Common myeloid progenitor, CD34-positive (primary cell): ENCODE data around the gene LMLN.
A peak's percentile ranks its signal among the peaks of the same experiment; 100 is the strongest.
"Not testable (repeated sequence)": the region's sequence is repeated elsewhere in the genome, so short reads cannot be mapped to it uniquely, and the experiment has no call there.

Experiments used
- CTCF ChIA-PET: fragments of 350-600 bp; sonication (Branson Sonifier 250); formaldehyde crosslinking; loops from one replicate; lab custom pipeline; 2021; ENCODE audit warnings: antibody characterized with exemption; lab: Charles Lee
- POLR2A ChIA-PET: fragments of 350-600 bp; sonication (Branson Sonifier 250); formaldehyde crosslinking; loops from one replicate; lab custom pipeline; 2021; ENCODE audit warnings: antibody characterized with exemption; lab: Charles Lee
- DNase-seq, 3 donors: peaks; one replicate each; pipeline versions ENCODE4 v3.0.0 to v3.0.0-alpha.2; 2013
- H3K27ac ChIP-seq, 2 experiments: 1 replicate in 1 of 2; 2 replicates in 1 of 2; pipeline ENCODE4 v1.7.0; 2013; ENCODE audit warnings: inconsistent platforms in 2 of 2, low read length in 2 of 2, mild to moderate bottlenecking in 2 of 2, low read depth in 1 of 2, moderate library complexity in 1 of 2; ENCODE audit not compliant: severe bottlenecking in 2 of 2, insufficient read depth in 1 of 2, poor library complexity in 1 of 2
- H3K27me3 ChIP-seq, 5 experiments: replicated peaks in 2 of 5; 1 replicate in 3 of 5; 2 replicates in 2 of 5; pipeline versions ENCODE4 v1.6.1 to v1.7.0; 2013; ENCODE audit warnings: low read length in 4 of 5, mild to moderate bottlenecking in 2 of 5, moderate library complexity in 2 of 5, inconsistent platforms in 1 of 5; ENCODE audit not compliant: insufficient read depth in 5 of 5, control insufficient read depth in 4 of 5
- H3K36me3 ChIP-seq, 4 experiments: 1 replicate in 2 of 4; 2 replicates in 2 of 4; pipeline versions ENCODE4 v1.6.1 to v1.7.0; 2013; ENCODE audit warnings: low read length in 3 of 4, control low read depth in 1 of 4, mild to moderate bottlenecking in 1 of 4; ENCODE audit not compliant: control insufficient read depth in 4 of 4, insufficient read depth in 4 of 4
- H3K4me1 ChIP-seq, 4 experiments: 1 replicate in 3 of 4; 2 replicates in 1 of 4; pipeline versions ENCODE4 v1.6.1 to v1.7.1; 2013; ENCODE audit warnings: low read length in 3 of 4, mild to moderate bottlenecking in 3 of 4, control low read depth in 1 of 4, inconsistent platforms in 1 of 4, moderate library complexity in 1 of 4; ENCODE audit not compliant: control insufficient read depth in 4 of 4, insufficient read depth in 4 of 4; ENCODE audit errors: control extremely low read depth in 1 of 4
- H3K4me3 ChIP-seq, 7 experiments: 1 replicate in 4 of 7; 2 replicates in 3 of 7; pipeline versions ENCODE4 v1.5.1 to v1.7.0; 2013; ENCODE audit warnings: mild to moderate bottlenecking in 7 of 7, low read length in 6 of 7, moderate library complexity in 6 of 7, inconsistent platforms in 2 of 7, low read depth in 2 of 7, control low read depth in 1 of 7; ENCODE audit not compliant: insufficient read depth in 4 of 7, control insufficient read depth in 1 of 7; ENCODE audit errors: extremely low read depth in 1 of 7
- H3K9me3 ChIP-seq, 5 experiments: 1 replicate in 4 of 5; 2 replicates in 1 of 5; pipeline versions ENCODE4 v1.6.1 to v1.7.1; 2013; ENCODE audit warnings: low read length in 4 of 5, mild to moderate bottlenecking in 2 of 5, inconsistent platforms in 1 of 5, low read depth in 1 of 5, moderate library complexity in 1 of 5; ENCODE audit not compliant: control insufficient read depth in 4 of 5, insufficient read depth in 2 of 5; ENCODE audit errors: control extremely low read depth in 1 of 5
- WGBS: methylation state at CpG from one replicate; pipeline ENCODE4 v1.1.5; 2013; ENCODE audit not compliant: insufficient coverage; 5-methylcytosine and 5-hydroxymethylcytosine counted together

The LMLN gene

DNA sequence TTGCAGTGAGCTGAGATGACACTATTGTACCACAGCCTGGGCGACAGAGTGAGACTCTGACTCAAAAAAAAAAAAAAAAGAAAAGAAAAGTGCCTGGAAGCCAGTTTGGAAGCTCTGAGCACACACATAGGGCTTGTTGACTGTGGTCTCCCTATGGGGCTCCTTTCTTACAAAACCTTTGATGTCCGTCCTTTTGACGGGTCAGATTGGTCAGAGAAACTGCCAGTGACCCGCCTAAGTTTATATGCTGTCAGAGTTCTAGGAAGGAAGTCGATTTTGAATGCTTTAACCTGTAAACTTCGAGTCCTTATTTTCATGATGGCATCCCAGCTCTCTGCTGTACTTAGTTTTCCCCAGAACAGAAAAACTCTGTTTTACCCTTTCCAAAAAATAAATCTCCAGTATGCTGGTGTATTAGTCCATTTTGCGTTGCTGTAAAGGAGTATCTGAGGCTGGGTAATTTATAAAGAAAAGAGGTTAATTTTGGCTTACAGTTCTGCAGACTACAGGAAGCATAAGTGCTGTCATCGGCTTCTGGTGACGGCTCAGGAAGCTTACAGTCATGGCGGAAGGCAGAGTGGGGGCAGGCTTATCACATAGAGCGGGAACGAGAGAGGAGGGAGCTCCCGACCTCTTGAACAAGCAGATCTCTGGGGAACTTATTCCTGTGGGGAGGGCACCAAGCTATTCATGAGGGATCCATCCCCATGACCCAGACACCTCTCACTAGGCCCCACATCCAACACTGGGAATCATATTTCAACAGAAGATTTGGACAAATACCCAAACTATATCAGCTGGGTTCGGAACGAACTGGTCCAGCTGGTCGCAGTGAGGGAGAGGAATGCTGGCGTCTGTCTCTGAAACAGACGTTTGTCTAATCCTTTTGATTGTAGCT lies 72.3 kb downstream of the LMLN start:
- 87% methylated on average over 13 of the region's 18 CpGs for WGBS
- CTCF ChIA-PET, result interaction anchor here (0.7 to 1.2 kb wide), 3 partner anchors 22 to 31 kb away, joined by 3 read pairs; no protein-coding TSS in a partner anchor
- POLR2A ChIA-PET, result interaction anchor here (1.0 kb wide), 1 partner anchor 9 kb away, joined by 3 read pairs; no protein-coding TSS in a partner anchor

DNA sequence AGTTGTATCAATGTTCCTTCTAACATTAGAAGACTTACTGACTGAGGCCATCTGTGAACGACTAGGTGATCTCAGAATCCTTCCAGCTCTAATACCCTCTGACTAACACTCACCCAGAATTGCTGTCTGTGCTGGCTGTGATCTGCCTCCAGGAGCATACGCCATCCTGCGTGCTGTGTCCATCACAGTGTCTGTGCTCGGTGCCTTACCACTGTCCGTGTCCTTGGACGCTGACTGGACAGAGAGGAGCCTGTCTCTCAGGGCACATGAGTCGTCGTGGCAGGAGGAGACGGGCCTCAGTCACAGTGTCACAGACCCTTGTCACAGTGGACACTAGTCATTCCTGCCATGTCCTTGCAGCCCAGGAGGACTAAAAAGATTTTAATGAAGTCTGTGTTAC lies 83.1 kb downstream of the LMLN start:
- POLR2A ChIA-PET, result no interaction called here
- Histone ChIP-seq H3K4me3 (no peak overlapping the region), H3K9me3 (no peaks in the 10 kb centered on the region), H3K27ac (no peak overlapping the region), H3K4me1 (no peaks in the 10 kb centered on the region), H3K27me3 (no peaks in the 10 kb centered on the region), H3K36me3 (peaks cover 0 to 5% (median 2%) of the 10 kb centered on the region in 4 experiments)
- CTCF ChIA-PET, result interaction anchor here (0.9 kb wide), 1 partner anchor 20 kb away, joined by 3 read pairs; no protein-coding TSS in a partner anchor
- no peak for DNase-seq
- 100% methylated on average over 9 of the region's 9 CpGs for WGBS

More for the DNA sequence above, 72.3 kb downstream of the LMLN start:
- H3K36me3 ChIP-seq, result no peaks in the 10 kb centered on the region
- peak overlapping the region in 1 of 7 experiments; percentile 23 for H3K4me3 ChIP-seq
- peaks cover 0 to 3% (median under 1%) of the 10 kb centered on the region in 4 experiments for H3K4me1 ChIP-seq
- DNase-seq, result peak; percentile 25 to 61 (median 61)
- H3K9me3 ChIP-seq, result no peaks in the 10 kb centered on the region
- no peaks in the 10 kb centered on the region for H3K27me3 ChIP-seq
- peak overlapping the region in 1 of 2 experiments; percentile 29 for H3K27ac ChIP-seq

DNA sequence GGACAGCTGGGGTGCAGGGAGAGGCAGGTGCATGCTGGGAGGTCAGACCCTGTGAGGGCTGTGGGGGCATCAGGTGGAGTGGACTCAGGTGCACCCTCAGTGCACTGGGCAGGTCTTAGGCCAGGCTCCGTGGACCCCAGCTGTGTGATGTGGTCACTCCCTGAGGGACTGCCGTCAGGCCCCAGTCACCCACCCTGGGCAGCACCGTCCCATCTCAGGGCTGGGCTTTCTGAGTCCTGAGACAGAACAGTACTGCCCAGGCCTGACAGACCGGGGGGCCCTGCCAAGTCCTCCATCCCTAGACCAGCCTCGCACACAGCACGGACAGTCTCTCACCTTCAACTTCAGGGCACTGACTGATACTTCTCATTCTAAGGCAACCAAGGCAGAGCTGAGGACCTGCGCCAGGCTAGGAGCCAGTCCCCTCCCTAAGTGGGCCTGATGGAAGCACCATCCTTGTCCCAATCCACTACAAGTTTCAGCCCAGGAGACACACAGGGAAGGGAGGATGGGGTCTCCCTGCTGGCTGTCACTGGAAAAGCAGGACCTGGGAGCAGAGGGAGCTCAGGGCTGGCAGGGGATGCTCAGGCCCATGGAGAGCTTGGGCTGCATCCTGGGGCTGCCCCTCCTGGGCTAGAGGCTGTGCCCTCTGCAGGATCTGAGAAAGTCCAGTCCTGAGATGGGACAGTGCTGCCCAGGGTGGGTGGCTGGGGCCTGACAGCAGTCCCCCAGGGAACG lies 86.3 kb downstream of the LMLN start:
- ChIA-PET POLR2A (no interaction called here), CTCF (no interaction called here)
- no peak overlapping the region for H3K4me3 ChIP-seq
- no peaks in the 10 kb centered on the region for H3K27me3 ChIP-seq
- no peak overlapping the region for H3K27ac ChIP-seq
- H3K9me3 ChIP-seq, result peaks cover 0 to 5% (median 0%) of the 10 kb centered on the region in 5 experiments
- no peaks in the 10 kb centered on the region for H3K36me3 ChIP-seq
- no peaks in the 10 kb centered on the region for H3K4me1 ChIP-seq
- no peak for DNase-seq
- 97% methylated on average over 8 of the region's 8 CpGs for WGBS

DNA sequence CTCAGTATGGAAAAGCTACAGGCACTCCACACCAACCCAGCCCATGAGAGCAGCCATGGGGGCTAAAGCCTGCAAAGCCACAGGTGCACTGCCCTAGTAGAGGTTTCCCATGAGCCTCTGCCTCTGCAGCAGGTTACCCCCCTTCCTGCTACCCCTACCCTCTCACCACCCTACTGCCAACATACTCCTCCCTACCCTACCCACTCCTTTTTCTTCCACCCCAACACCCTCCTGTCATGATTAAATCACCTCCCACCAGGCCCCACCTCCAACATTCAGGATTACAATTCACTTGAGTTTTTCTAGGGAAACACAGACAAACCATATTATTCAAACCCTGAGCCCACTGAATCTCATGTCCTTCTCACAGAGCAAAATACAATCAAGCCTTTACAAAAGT lies 88.4 kb downstream of the LMLN start:
- no peaks in the 10 kb centered on the region for H3K36me3 ChIP-seq
- H3K4me3 ChIP-seq, result no peak overlapping the region
- CTCF ChIA-PET, result interaction anchor here (1.4 to 2.3 kb wide), 2 partner anchors 11 to 12 kb away, joined by 4 to 5 read pairs; no protein-coding TSS in a partner anchor
- H3K4me1 ChIP-seq, result no peaks in the 10 kb centered on the region
- no peak for DNase-seq
- no peaks in the 10 kb centered on the region for H3K27me3 ChIP-seq
- POLR2A ChIA-PET, result no interaction called here
- H3K27ac ChIP-seq, result no peak overlapping the region
- peaks cover 0 to 7% (median 0%) of the 10 kb centered on the region in 5 experiments for H3K9me3 ChIP-seq

DNA sequence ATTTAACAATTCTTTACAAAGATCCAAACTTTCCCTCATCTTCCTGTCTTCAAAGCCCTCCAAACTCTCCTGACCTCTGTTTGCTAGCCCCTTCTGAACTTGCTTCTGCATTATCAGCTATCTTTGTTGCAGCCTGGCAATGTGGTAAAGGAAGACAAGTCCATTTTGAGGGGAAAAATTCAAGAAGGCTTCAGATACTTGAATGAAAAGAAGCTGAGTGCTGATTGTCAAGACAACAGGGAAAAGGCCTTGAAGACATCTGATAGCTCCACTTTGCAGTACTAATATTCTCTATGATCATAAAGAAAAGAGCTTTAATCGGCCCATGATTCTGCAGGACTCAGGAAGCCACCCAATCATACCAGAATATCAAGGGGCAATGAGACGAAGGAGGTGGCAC lies 91.8 kb downstream of the LMLN start:
- WGBS, result no CpG with 5 or more reads among the region's 2 CpGs
- H3K27me3 ChIP-seq, result no peaks in the 10 kb centered on the region
- H3K4me3 ChIP-seq, result no peak overlapping the region
- POLR2A ChIA-PET, result no interaction called here
- CTCF ChIA-PET, result interaction anchor here (0.7 to 2.5 kb wide), 3 partner anchors 10 to 28 kb away, joined by 3 to 8 read pairs (median 3); no protein-coding TSS in a partner anchor
- no peaks in the 10 kb centered on the region for H3K36me3 ChIP-seq
- no peak overlapping the region for H3K27ac ChIP-seq
- no peaks in the 10 kb centered on the region for H3K4me1 ChIP-seq
- H3K9me3 ChIP-seq, result peaks cover 0 to 7% (median 0%) of the 10 kb centered on the region in 5 experiments
- DNase-seq, result peak in 1 of 3 donors; percentile 21

DNA sequence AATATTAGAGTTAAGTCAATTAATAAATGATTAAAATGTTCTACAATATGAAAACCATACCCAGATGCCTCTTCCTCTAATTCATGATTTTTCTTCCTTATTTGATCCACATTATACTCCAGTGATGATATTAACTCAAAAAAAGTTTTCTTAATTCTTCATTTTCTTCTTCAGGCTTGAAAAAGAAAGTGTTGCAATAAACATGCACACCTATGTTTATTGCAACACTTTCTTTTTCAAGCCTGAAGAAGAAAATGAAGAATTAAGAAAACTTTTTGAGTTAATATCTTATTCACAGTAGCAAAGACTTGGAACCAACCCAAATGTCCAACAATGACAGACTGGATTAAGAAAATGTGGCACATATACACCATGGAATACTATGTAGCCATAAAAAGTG lies 93.4 kb downstream of the LMLN start:
- CTCF ChIA-PET, result interaction anchor here (1.5 kb wide), 1 partner anchor 13 kb away, joined by 3 read pairs; no protein-coding TSS in a partner anchor
- DNase-seq, H3K4me1 ChIP-seq, H3K27ac ChIP-seq, POLR2A ChIA-PET, H3K36me3 ChIP-seq, H3K9me3 ChIP-seq, H3K27me3 ChIP-seq, H3K4me3 ChIP-seq: not testable (repeated sequence)
